SU-DHL-6 (cell line): ENCODE data around the gene DNM1L.
"Not testable (repeated sequence)": the region's sequence is repeated elsewhere in the genome, so short reads cannot be mapped to it uniquely, and the experiment has no call there.

ENCODE experiments used
- CTCF ChIP-seq: fragments of 200-600 bp; sonication (generic); IDR thresholded peaks from one replicate; pipeline ENCODE4 v1.5.1; 2017; ENCODE audit warnings: antibody characterized with exemption, mild to moderate bottlenecking, low read length, moderate library complexity; ENCODE audit not compliant: insufficient read depth, poor library complexity, severe bottlenecking
- EZH2phosphoT487 ChIP-seq: fragments of 200-600 bp; sonication (generic), shearing (Covaris generic); conservative IDR thresholded peaks from 2 replicates; pipeline ENCODE4 v1.6.1; 2018; ENCODE audit warnings: mild to moderate bottlenecking, antibody characterized with exemption, low read length, moderate library complexity, mixed read lengths

DNA sequence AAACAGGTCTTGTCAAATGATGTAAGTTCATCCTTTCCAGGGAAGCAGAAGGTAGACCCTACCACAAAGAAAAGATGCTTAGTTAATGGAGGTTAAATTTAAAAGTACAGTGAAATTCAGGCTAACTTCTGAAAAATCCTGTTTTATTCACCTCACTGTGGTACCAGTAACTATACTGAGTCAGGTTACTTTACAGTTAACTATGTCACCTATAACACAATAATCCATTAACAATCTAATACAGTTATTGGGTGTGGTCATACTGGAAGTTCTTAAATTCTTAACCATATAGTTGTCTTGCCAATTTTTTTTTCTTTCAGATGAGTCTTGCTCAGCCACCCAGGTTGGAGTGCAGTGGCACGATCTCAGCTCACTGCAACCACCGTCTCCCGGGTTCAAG lies 46.2 kb downstream of the DNM1L start:
- not testable (repeated sequence) for TF ChIP-seq CTCF, EZH2phosphoT487
